ENCODE data around the gene MCCD1.
"Not testable (repeated sequence)": the region's sequence is repeated elsewhere in the genome, so short reads cannot be mapped to it uniquely, and the experiment has no call there.

The MCCD1 gene

DNA sequence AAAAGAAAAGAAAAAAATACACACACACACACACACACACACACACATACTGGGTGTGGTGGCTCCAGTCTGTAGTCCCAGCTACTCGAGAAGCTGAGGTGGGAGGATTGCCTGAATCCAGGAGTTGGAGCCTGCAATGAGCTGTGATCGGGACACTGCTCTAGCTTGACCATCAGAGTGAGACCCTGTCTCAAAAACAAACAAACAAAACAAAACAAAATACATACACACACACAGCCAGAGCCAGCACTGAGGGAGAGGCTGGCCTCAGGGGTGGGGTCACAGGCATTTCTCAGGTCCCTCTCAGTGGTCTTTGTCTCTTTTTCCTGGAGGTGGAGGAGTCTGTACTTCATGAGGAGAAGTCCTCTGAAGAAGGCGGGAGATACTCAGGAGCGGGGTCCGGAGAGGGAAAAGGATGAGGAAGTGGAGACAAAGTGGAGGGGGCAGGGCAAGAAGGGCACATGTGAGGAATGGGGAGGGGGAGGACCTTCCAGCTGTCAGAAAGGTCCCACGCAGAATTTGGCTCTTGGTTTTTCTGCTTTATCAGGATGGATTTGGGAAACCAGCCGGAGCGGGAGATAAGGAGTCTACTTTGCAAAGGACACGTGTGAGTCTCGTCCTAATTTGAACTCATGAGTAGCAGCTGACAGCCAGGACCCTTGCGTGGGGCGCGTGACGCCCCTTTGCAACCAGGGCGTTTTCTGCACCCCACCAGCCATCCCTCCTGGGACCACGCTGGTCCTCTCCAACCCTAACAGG is 38.5 kb upstream of the MCCD1 start:
- FAIRE-seq (no peak), DNase-seq (ENCODE audit: insufficient read length, low spot score) (no peak)
- no peak for TF ChIP-seq POU2F2 (IDR thresholded peaks at IDR 0.05; ENCODE audit: low read depth, low read length)
- no peak for TF ChIP-seq SPI1 (IDR thresholded peaks at IDR 0.05; ENCODE audit: low read depth, low read length)
- TF ChIP-seq TAF1 (IDR thresholded peaks at IDR 0.05; ENCODE audit: low read depth, low read length): no peak
- no peak for TF ChIP-seq POLR2A (IDR thresholded peaks at IDR 0.05; ENCODE audit: low read depth, low read length)
- TF ChIP-seq POLR2AphosphoS5 (IDR thresholded peaks at IDR 0.05; ENCODE audit: low read depth, low read length): no peak
- TF ChIP-seq PAX5 (IDR thresholded peaks at IDR 0.05; ENCODE audit: insufficient read depth, low read length, severe bottlenecking): no peak

DNA sequence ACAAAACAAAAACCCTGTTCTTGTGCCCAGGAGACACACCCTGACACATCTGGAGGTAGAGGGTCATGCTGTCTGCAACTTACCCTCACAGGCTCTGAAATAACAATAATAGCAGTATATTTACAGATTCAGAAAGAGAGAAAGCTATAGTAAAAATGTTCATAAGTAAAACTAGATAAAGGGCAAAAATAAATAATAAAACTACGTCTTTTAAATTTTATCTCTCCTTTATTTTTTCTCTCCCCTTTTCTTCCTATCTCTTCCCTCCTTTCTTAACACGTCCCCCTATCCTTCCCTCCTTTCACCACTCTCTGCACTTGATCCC is 35.2 kb upstream of the MCCD1 start:
- DNase-seq (ENCODE audit: insufficient read length, low spot score); FAIRE-seq: not testable (repeated sequence)

DNA sequence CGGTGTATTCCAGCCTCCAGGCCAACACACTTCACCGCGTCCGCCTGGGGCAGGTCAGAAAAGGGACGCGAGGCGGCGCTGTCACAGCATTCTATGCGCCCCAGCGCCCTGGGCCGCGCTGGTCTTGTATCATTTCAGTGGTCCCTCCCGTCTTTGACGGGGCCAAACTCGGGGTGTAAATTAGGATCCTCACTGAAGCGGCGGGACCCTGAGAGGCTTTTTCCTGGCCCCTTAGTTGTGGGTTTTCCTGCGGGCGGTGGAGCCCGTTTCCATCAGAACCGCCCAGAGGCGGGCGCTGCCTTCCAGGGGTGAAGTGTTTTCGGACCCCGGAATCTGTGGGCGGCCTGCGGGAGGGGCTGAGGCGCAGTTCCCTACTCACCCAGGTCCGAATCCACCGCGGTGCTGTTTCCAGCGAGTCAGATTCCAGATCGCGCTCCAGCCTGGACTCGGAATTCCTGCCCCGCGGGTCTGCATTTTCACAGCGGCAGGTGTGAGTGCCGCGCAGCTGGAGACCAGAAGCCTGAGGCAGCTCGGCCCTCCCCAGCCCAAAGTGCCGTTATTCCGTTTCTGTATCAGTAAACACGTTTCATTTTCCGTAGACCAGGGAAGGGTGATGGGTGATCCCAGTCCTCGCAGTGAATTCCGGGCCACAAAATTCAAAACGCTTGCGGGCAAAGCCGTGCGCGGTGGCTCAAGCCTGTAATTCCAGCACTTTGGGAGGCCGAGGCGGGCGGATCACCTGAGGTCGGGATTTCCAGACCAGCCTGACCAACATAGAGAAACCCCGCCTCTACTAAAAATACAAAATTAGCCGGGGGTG is 34.7 kb upstream of the MCCD1 start:
- DNase-seq (ENCODE audit: insufficient read length, low spot score): peak; percentile 40
- FAIRE-seq: peak; percentile 84
- TF ChIP-seq SPI1 (IDR thresholded peaks at IDR 0.05; ENCODE audit: low read depth, low read length): peak; percentile 35
- TF ChIP-seq POLR2AphosphoS5 (IDR thresholded peaks at IDR 0.05; ENCODE audit: low read depth, low read length): no peak
- peak; percentile 31 for TF ChIP-seq PAX5 (IDR thresholded peaks at IDR 0.05; ENCODE audit: insufficient read depth, low read length, severe bottlenecking)

GRCh38 chr6:31495580-31495979 is 33.2 kb upstream of the MCCD1 start:
- FAIRE-seq (no peak), DNase-seq (ENCODE audit: insufficient read length, low spot score) (no peak)
- no peak for TF ChIP-seq PAX5 (IDR thresholded peaks at IDR 0.05; ENCODE audit: insufficient read depth, low read length, severe bottlenecking)
- no peak for TF ChIP-seq POLR2A (IDR thresholded peaks at IDR 0.05; ENCODE audit: low read depth, low read length)
- TF ChIP-seq TAF1 (IDR thresholded peaks at IDR 0.05; ENCODE audit: low read depth, low read length): no peak
- TF ChIP-seq POU2F2 (IDR thresholded peaks at IDR 0.05; ENCODE audit: low read depth, low read length): no peak
- no peak for TF ChIP-seq POLR2AphosphoS5 (IDR thresholded peaks at IDR 0.05; ENCODE audit: low read depth, low read length)
- no peak for TF ChIP-seq SPI1 (IDR thresholded peaks at IDR 0.05; ENCODE audit: low read depth, low read length)

DNA sequence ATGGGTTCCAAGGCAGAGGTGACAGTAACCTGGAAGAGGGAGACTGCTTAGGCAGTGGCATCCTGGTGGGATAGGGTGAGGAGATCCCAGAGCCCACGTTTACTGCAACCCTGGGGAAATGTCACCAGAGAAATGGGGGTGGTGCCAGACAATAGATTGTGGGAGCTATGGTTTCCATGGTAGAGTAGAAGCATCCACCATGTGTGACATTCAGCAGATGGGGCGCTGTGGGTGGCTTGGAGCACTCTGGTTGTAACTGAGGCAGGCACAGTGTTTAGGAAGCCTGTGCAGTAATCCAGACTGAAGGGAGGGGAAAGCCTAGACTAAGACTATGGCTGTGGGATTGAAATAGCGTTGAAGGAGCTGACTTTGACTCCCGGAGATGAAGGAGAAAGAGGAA is 31.9 kb upstream of the MCCD1 start:
- peak; percentile 84 for FAIRE-seq
- not testable (repeated sequence) for DNase-seq (ENCODE audit: insufficient read length, low spot score)

GRCh38 chr6:31497531-31498476 is 31.0 kb upstream of the MCCD1 start, which contains the start of gene MICB:
TSS of gene MICB (plus strand) at chr6:31498145. CDS start at chr6:31498194, 49 bp downstream.
- FAIRE-seq (peak; percentile 80), DNase-seq (ENCODE audit: insufficient read length, low spot score) (peak; percentile 69)
- no peak for TF ChIP-seq TAF1 (IDR thresholded peaks at IDR 0.05; ENCODE audit: low read depth, low read length)
- no peak for TF ChIP-seq PAX5 (IDR thresholded peaks at IDR 0.05; ENCODE audit: insufficient read depth, low read length, severe bottlenecking)
- TF ChIP-seq POLR2AphosphoS5 (IDR thresholded peaks at IDR 0.05; ENCODE audit: low read depth, low read length): no peak
- TF ChIP-seq POLR2A (IDR thresholded peaks at IDR 0.05; ENCODE audit: low read depth, low read length): 0 out of 2 replicates have a peak, but pooled peaks have one; percentile 34
- TF ChIP-seq POU2F2 (IDR thresholded peaks at IDR 0.05; ENCODE audit: low read depth, low read length): no peak
- TF ChIP-seq SPI1 (IDR thresholded peaks at IDR 0.05; ENCODE audit: low read depth, low read length): no peak

DNA sequence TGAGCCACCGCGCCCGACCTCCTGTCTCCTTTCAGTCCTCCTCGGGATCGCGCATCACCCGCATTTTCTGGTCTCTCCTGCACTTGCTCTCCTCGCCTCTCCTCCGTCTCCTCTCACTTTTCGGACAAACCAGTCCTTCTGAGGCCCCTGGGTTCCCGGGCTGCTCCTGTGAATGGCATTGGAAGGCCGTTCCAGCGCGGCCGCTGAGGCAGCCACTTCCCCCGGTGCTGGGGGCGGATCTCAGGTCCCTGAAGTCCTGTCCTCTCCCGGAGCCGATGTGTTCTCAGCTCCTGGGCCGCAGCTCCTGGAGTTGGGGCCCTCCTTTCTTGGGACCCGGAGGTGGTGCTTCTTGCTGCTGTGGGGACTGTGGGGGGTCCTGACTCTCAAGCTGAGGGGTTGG is 30.0 kb upstream of the MCCD1 start:
- TF ChIP-seq SPI1 (IDR thresholded peaks at IDR 0.05; ENCODE audit: low read depth, low read length) (no peak), POLR2AphosphoS5 (IDR thresholded peaks at IDR 0.05; ENCODE audit: low read depth, low read length) (no peak), POLR2A (IDR thresholded peaks at IDR 0.05; ENCODE audit: low read depth, low read length) (no peak), PAX5 (IDR thresholded peaks at IDR 0.05; ENCODE audit: insufficient read depth, low read length, severe bottlenecking) (no peak)
- no peak for DNase-seq (ENCODE audit: insufficient read length, low spot score)
- FAIRE-seq: no peak

DNA sequence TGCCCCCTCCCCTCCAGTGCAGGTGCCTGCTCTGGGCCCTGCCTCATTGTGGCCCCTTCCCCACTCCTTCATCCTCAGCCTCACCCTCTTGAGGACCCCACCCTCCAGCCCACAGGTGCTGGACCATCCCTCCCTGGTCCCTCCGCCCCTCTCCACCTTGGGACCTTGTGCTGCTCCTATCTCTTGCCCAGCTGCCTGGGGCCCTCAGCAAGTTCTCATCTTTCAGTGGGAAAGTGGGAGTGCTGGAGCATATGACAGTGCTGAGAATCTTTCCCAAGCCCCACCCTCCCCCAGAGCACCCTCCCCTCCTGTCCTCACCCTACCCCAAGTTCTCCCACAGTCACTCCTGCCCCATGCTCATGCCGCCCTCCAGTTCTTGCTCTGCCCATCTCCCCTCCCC is 29.1 kb upstream of the MCCD1 start:
- not testable (repeated sequence) for DNase-seq (ENCODE audit: insufficient read length, low spot score); FAIRE-seq

GRCh38 chr6:31502586-31502985 is 26.2 kb upstream of the MCCD1 start:
- no peak for TF ChIP-seq SPI1 (IDR thresholded peaks at IDR 0.05; ENCODE audit: low read depth, low read length)
- TF ChIP-seq POLR2AphosphoS5 (IDR thresholded peaks at IDR 0.05; ENCODE audit: low read depth, low read length): no peak
- TF ChIP-seq TAF1 (IDR thresholded peaks at IDR 0.05; ENCODE audit: low read depth, low read length): no peak
- no peak for TF ChIP-seq PAX5 (IDR thresholded peaks at IDR 0.05; ENCODE audit: insufficient read depth, low read length, severe bottlenecking)
- no peak for TF ChIP-seq POLR2A (IDR thresholded peaks at IDR 0.05; ENCODE audit: low read depth, low read length)
- no peak for TF ChIP-seq POU2F2 (IDR thresholded peaks at IDR 0.05; ENCODE audit: low read depth, low read length)
- no peak for FAIRE-seq
- no peak for DNase-seq (ENCODE audit: insufficient read length, low spot score)

DNA sequence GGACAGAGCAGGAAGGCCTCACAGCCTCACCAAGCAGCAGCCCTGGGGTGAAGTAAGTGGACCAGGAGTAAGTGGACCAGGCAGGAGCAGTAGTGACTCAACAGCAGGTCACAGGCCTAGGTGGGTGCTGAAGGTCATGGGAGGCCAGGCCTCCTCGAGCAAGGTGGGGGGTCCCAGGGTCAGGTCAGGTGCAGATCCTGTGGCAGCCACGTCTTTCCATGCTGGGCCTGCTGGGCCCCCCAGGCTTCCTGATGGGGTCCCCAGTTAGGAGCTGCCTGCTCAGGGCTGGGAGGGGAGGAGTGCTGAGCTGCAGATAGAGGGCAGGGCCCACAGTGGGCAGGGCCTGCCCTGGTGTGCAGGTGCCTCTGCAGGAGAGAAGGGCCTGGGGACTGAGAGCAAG is 19.7 kb upstream of the MCCD1 start:
- FAIRE-seq: not testable (repeated sequence)

More for the DNA sequence above, 19.7 kb upstream of the MCCD1 start:
- DNase-seq (ENCODE audit: insufficient read length, low spot score): not testable (repeated sequence)
